Lung (tissue), 13 donors: ENCODE results near the gene COBLL1. TPM values are rescaled to one million over a fixed set of nuclear protein-coding genes. Genes with fewer than 3 reads are reported as not detected.

Experiments
- ATAC-seq: fragments of 200-7000 bp; cut with Tn5 transposase; one replicate; pipeline ENCODE4 v1.9.1; 2020; ENCODE audit warnings: moderate number of reproducible peaks; ENCODE audit not compliant: insufficient read depth, low FRiP score
- DNase-seq, 3 donors: peaks; one replicate each; pipeline ENCODE4 v3.0.0-alpha.2; 2013 to 2017
- H3K27ac ChIP-seq, 2 donors: one replicate each; pipeline ENCODE4 v1.5.1; 2013; ENCODE audit warnings: mild to moderate bottlenecking in 2 of 2, moderate library complexity in 2 of 2, control low read depth in 1 of 2, inconsistent platforms in 1 of 2, low read depth in 1 of 2, low read length in 1 of 2
- H3K27me3 ChIP-seq, 3 donors: one replicate each; pipeline ENCODE4 v1.5.1; 2013; ENCODE audit warnings: low read length in 2 of 3; ENCODE audit not compliant: control insufficient read depth in 3 of 3, insufficient read depth in 3 of 3
- H3K36me3 ChIP-seq, 4 donors: one replicate each; pipeline ENCODE4 v1.5.1; 2013; ENCODE audit warnings: low read length in 4 of 4, mild to moderate bottlenecking in 1 of 4, moderate library complexity in 1 of 4; ENCODE audit not compliant: control insufficient read depth in 4 of 4, insufficient read depth in 4 of 4
- H3K4me1 ChIP-seq, 5 donors: one replicate each; pipeline ENCODE4 v1.5.1; 2013; ENCODE audit warnings: low read length in 5 of 5, mild to moderate bottlenecking in 2 of 5, moderate library complexity in 1 of 5; ENCODE audit not compliant: control insufficient read depth in 5 of 5, insufficient read depth in 5 of 5
- H3K4me3 ChIP-seq: one replicate; pipeline ENCODE4 v1.5.1; 2013; ENCODE audit warnings: mild to moderate bottlenecking, control low read depth, moderate library complexity
- H3K9ac ChIP-seq, 2 donors: one replicate each; pipeline ENCODE4 v1.5.1; 2013; ENCODE audit warnings: low read length in 2 of 2, control low read depth in 1 of 2; ENCODE audit not compliant: insufficient read depth in 1 of 2
- H3K9me3 ChIP-seq, 4 donors: one replicate each; pipeline ENCODE4 v1.5.1; 2013; ENCODE audit warnings: low read length in 3 of 4, mild to moderate bottlenecking in 1 of 4, moderate library complexity in 1 of 4; ENCODE audit not compliant: control insufficient read depth in 4 of 4, insufficient read depth in 3 of 4
- CTCF ChIP-seq: IDR thresholded peaks from 2 replicates; pipeline ENCODE4 v1.5.1; 2012; ENCODE audit warnings: mild to moderate bottlenecking; ENCODE audit errors: control extremely low read depth, extremely low read depth
- WGBS, 2 donors: extraction: QIAGEN DNeasy Blood & Tissue Kit; methylation state at CpG; one replicate each; pipeline ENCODE4 v1.1.7; 2013; 5-methylcytosine and 5-hydroxymethylcytosine counted together
- polyA plus RNA-seq, 2 donors: library from polyadenylated mRNA; stranded (reverse); fragments of 200-250 nt; gene quantifications; one replicate each; pipeline ENCODE4 v1.2.1, GENCODE V29; 2013
- small RNA-seq: library from RNA; depleted of rRNA; stranded (forward); fragments of <200 nt; gene quantifications from one replicate; pipeline ENCODE3, GENCODE V24; 2014; ENCODE audit warnings: low replicate concordance
- total RNA-seq, 2 donors: library from RNA; depleted of rRNA in 1 of 2; stranded (reverse); fragments of >200 nt in 1 of 2; gene quantifications; one replicate each; pipeline ENCODE4 v1.2.1, GENCODE V29; 2014 to 2021
- donor health status: control.
- donor health status: control.
- donor health status: Bipolar disorder and iron deficiency.
- donor health status: healthy.
- donor health status: DM: yes; HTN: yes; CAD: no.

COBLL1 gene
- total and polyA plus RNA-seq, 4 donors: 13.0 to 86.5 (median 53.7) TPM

GRCh38 chr2:164644036-164644700 is 197.5 kb downstream of the COBLL1 start:
- ATAC-seq: no peak
- no peak overlapping the region for H3K4me3 ChIP-seq
- H3K9ac ChIP-seq: no peak overlapping the region
- no peak overlapping the region for H3K27ac ChIP-seq
- H3K27me3 ChIP-seq: no peaks in the 10 kb centered on the region
- peak in 1 of 3 donors; percentile 15 for DNase-seq
- H3K9me3 ChIP-seq: peaks cover 0 to 2% (median 0%) of the 10 kb centered on the region in 4 donors
- H3K36me3 ChIP-seq: no peaks in the 10 kb centered on the region
- no peak for TF ChIP-seq CTCF
- H3K4me1 ChIP-seq: no peaks in the 10 kb centered on the region
- 84 to 92% methylated on average over 1 of the region's 1 CpG for WGBS, 2 donors

DNA sequence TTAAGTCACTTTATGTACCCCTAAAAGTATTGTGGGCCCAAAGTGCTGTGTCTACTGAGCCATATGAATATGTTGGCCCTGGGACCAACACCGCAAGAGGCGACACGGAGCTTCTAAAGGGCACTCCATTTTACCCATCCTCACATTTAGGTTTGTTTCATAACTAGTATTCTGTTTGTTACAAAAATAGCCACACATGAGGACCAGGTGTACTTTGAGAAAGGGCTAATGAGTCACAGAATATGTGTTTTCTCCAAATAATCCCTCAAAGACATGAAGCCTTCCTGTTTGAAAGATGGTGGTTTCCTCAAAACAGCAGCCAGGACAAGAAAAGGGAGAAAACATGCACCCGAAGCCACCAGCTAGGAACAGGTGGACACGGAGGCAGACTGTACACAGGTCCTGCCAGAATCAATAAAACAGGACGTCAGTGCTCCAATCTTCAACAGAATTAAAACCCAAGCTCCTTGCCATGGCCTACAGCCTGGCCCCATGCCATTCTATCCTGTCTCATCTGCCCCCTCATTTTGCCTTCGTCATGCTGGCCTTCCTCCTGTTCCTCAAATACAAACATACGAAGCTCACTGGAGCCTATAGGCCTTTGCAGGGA is 198.6 kb downstream of the COBLL1 start:
- no peaks in the 10 kb centered on the region for H3K4me1 ChIP-seq
- H3K9ac ChIP-seq: no peak overlapping the region
- H3K36me3 ChIP-seq: no peaks in the 10 kb centered on the region
- DNase-seq (no peak), ATAC-seq (no peak)
- 87 to 94% methylated on average over 8 of the region's 8 CpGs for WGBS, 2 donors
- no peak overlapping the region for H3K4me3 ChIP-seq
- H3K27ac ChIP-seq: no peak overlapping the region
- H3K27me3 ChIP-seq: no peaks in the 10 kb centered on the region
- no peak for TF ChIP-seq CTCF
- peaks cover 0 to 2% (median 0%) of the 10 kb centered on the region in 4 donors for H3K9me3 ChIP-seq

- Histone ChIP-seq H3K4me1 (no peaks in the 10 kb centered on the region), H3K9ac (no peak overlapping the region), H3K4me3 (no peak overlapping the region), H3K9me3 (peaks cover 0 to 2% (median 0%) of the 10 kb centered on the region in 4 donors), H3K36me3 (no peaks in the 10 kb centered on the region), H3K27me3 (no peaks in the 10 kb centered on the region), H3K27ac (no peak overlapping the region)
- WGBS, 2 donors: 69 to 84% methylated on average over 2 of the region's 2 CpGs
- DNase-seq: peak in 1 of 3 donors; percentile 13
- ATAC-seq: no peak
- TF ChIP-seq CTCF: no peak
Observed at GRCh38 chr2:164642268-164642667, 199.4 kb downstream of the COBLL1 start.

Small RNAs within 50 kb of the gene (small RNA-seq; reads per million reads assigned to genes)
- gene RNA5SP110: not detected
- not detected for gene SNORA70F

Other genes starting within 250 kb of the COBLL1 start
- gene GRB14, start 220.3 kb downstream of the COBLL1 start, total RNA-seq: 10 to 100 TPM in 1 of 2 donors, 1 to 10 TPM in 1; 4.8 to 20.2 TPM
- 1 to 10 TPM; 1.1 to 5.6 TPM for gene GRB14, start 220.3 kb downstream of the COBLL1 start, polyA plus RNA-seq
- 1 to 10 TPM in 1 of 2 donors, not detected in 1; 1.2 TPM for gene SLC38A11, start 113.7 kb upstream of the COBLL1 start, total RNA-seq
- under 1 TPM; 0.10 to 0.15 TPM for gene SLC38A11, start 113.7 kb upstream of the COBLL1 start, polyA plus RNA-seq